Nephron progenitor cell (in vitro differentiated cells): Measurements from ENCODE around the gene LOX.
A peak's percentile ranks its signal among the peaks of the same experiment; 100 is the strongest.

Experiments
- DNase-seq: peaks from one replicate; pipeline ENCODE4 v3.0.0; 2021
- H3K27ac Mint-ChIP-seq: 2 replicates; pipeline ENCODE4 v1.8.0; 2021; ENCODE audit warnings: mild to moderate bottlenecking, moderate library complexity, mixed read lengths
- H3K27me3 Mint-ChIP-seq: 2 replicates; pipeline ENCODE4 v1.8.0; 2021; ENCODE audit warnings: mild to moderate bottlenecking, low read depth, mixed read lengths; ENCODE audit not compliant: poor library complexity
- H3K36me3 Mint-ChIP-seq: 2 replicates; pipeline ENCODE4 v1.8.0; 2021; ENCODE audit warnings: low read depth, mixed read lengths
- H3K4me1 Mint-ChIP-seq: 2 replicates; pipeline ENCODE4 v1.8.0; 2021; ENCODE audit warnings: mixed read lengths
- H3K4me3 Mint-ChIP-seq: 2 replicates; pipeline ENCODE4 v1.8.0; 2021; ENCODE audit warnings: mild to moderate bottlenecking, moderate library complexity, mixed read lengths
- H3K9me3 Mint-ChIP-seq: 2 replicates; pipeline ENCODE4 v1.8.0; 2021; ENCODE audit warnings: mild to moderate bottlenecking, moderate library complexity, mixed read lengths
- CTCF ChIP-seq: fragments of 200-600 bp; sonication (generic); IDR thresholded peaks from 2 replicates; pipeline ENCODE4 v1.5.0; 2021; ENCODE audit warnings: antibody characterized with exemption

LOX gene

DNA sequence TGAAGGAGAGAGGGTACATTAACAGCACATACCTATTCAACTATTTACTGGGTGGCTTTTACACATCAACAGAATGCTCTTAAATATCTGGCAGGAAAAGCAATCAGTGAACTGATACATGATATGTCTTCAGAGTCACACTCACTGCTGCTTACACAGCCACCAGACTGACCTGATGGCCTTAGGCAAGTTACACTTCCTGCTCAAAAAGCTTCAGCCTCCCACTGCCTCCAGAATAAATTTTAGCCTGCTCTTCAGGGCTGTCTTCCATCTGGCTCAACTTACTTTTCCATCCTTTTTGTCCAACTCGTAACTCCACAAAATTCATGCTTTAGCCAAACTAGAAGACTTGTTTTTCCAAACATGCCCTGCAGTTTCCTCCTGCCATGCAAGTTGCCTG lies 10.7 kb downstream of the LOX start:
- no peaks in the 10 kb centered on the region for H3K9me3 Mint-ChIP-seq
- peak overlapping the region; percentile 91 for H3K27ac Mint-ChIP-seq
- peak overlapping the region; percentile 15 for H3K4me3 Mint-ChIP-seq
- peaks cover 3% of the 10 kb centered on the region for H3K27me3 Mint-ChIP-seq
- H3K4me1 Mint-ChIP-seq: peaks cover 47% of the 10 kb centered on the region
- DNase-seq: peak; percentile 16
- TF ChIP-seq CTCF: no peak
- peaks cover 5% of the 10 kb centered on the region for H3K36me3 Mint-ChIP-seq

DNA sequence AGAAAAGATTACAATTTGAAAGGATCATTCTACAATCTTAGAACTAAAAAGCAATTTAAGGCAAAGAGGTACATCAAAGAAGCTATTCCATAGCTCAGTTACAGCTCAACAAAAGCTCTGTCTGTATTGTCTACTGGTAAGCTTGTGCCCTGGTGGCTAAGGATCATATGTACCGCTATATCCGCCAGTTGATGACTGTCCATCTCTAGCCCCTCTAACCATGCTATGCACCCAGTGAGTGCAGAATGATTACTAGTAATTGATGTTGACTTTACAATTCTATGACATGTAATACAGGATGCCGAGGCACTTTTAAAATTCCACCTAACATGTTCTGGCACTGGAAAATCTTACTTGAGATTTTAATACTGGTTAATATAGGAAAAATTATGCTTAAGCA lies 13.1 kb downstream of the LOX start:
- no peak for DNase-seq
- TF ChIP-seq CTCF: no peak
- Mint-ChIP-seq H3K4me3 (no peak overlapping the region), H3K4me1 (peaks cover 63% of the 10 kb centered on the region), H3K9me3 (no peaks in the 10 kb centered on the region), H3K36me3 (peaks cover 5% of the 10 kb centered on the region), H3K27ac (no peak overlapping the region), H3K27me3 (peaks cover 3% of the 10 kb centered on the region)

- no peak overlapping the region for H3K27ac Mint-ChIP-seq
- no peak for DNase-seq
These were observed 14.2 kb downstream of the LOX start for GRCh38 chr5:122063836-122064235.

DNA sequence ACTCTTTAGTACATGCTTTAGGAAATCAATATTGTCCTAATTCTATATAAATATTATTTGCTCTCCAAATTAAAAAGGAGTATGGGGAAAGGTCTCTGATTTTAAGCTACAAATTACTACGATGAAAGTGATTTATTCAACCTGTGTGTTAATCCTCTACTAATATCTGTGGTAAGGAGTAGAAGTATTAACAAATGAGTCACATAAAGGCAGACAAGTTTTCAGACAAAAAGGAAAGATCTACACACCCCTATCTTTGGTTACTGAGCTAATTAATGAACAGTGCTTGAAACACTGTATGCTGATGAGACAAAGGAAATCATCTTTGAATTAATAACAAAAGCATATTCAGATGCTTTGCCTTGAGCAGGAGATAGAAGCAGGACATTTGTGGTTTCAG lies 15.9 kb downstream of the LOX start:
- DNase-seq: no peak
- H3K27ac Mint-ChIP-seq: no peak overlapping the region
- H3K4me1 Mint-ChIP-seq: peaks cover 40% of the 10 kb centered on the region
- TF ChIP-seq CTCF: no peak
- peaks cover 5% of the 10 kb centered on the region for H3K36me3 Mint-ChIP-seq
- no peak overlapping the region for H3K4me3 Mint-ChIP-seq
- H3K9me3 Mint-ChIP-seq: no peaks in the 10 kb centered on the region
- H3K27me3 Mint-ChIP-seq: no peaks in the 10 kb centered on the region

More at GRCh38 chr5:122063836-122064235, 14.2 kb downstream of the LOX start:
- Mint-ChIP-seq H3K27me3 (no peaks in the 10 kb centered on the region), H3K36me3 (peaks cover 5% of the 10 kb centered on the region), H3K4me3 (no peak overlapping the region), H3K9me3 (no peaks in the 10 kb centered on the region), H3K4me1 (peaks cover 56% of the 10 kb centered on the region)
- no peak for TF ChIP-seq CTCF

- no peak for TF ChIP-seq CTCF
- no peak overlapping the region for H3K27ac Mint-ChIP-seq
- no peak overlapping the region for H3K4me3 Mint-ChIP-seq
- H3K36me3 Mint-ChIP-seq: peaks cover 19% of the 10 kb centered on the region
- H3K27me3 Mint-ChIP-seq: no peaks in the 10 kb centered on the region
- H3K9me3 Mint-ChIP-seq: peaks cover 7% of the 10 kb centered on the region
- peaks cover 24% of the 10 kb centered on the region for H3K4me1 Mint-ChIP-seq
- no peak for DNase-seq
These were observed 21.1 kb downstream of the LOX start for GRCh38 chr5:122056913-122057312.

DNA sequence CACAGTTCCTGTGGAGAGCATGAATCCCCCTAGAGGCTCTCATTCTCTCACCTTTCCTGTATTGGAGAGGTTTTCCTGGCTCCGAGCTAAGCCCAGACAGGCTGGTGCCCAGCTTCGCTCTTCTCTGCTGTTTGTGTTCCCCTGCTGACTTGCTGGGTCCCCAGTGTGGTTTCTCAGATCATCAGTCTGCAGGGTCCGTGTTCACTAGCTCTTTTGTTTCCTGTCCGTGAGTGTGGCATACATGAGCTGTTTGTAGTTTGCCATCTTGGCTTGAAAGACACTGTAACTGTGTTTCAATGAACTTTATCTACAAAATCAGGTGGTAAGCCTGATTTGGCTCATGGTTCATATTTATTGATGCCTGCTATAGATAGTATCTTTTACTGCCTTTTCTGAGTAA lies 23.8 kb downstream of the LOX start:
- no peaks in the 10 kb centered on the region for H3K4me1 Mint-ChIP-seq
- DNase-seq: no peak
- H3K4me3 Mint-ChIP-seq: no peak overlapping the region

More for the DNA sequence above, 23.8 kb downstream of the LOX start:
- TF ChIP-seq CTCF: no peak
- peaks cover 41% of the 10 kb centered on the region for H3K36me3 Mint-ChIP-seq
- no peaks in the 10 kb centered on the region for H3K27me3 Mint-ChIP-seq
- H3K9me3 Mint-ChIP-seq: peaks cover 22% of the 10 kb centered on the region
- H3K27ac Mint-ChIP-seq: peak overlapping the region; percentile 54
